Measurements from ENCODE around the gene ARMC2.
A peak's percentile ranks its signal among the peaks of the same experiment; 100 is the strongest.
"Not testable (repeated sequence)": the region's sequence is repeated elsewhere in the genome, so short reads cannot be mapped to it uniquely, and the experiment has no call there.

ARMC2 gene

GRCh38 chr6:108873971-108874370 lies 25.7 kb downstream of the ARMC2 start:
- Mint-ChIP-seq H3K27ac (peak overlapping the region; percentile 78), H3K4me1 (peaks cover 40% of the 10 kb centered on the region), H3K4me3 (peak overlapping the region; percentile 62), H3K9me3 (no peaks in the 10 kb centered on the region), H3K36me3 (peaks cover 30% of the 10 kb centered on the region), H3K27me3 (no peaks in the 10 kb centered on the region)

GRCh38 chr6:108874470-108875160 lies 26.4 kb downstream of the ARMC2 start:
- Mint-ChIP-seq H3K4me1 (peaks cover 40% of the 10 kb centered on the region), H3K4me3 (peak overlapping the region; percentile 62), H3K9me3 (no peaks in the 10 kb centered on the region), H3K27ac (peak overlapping the region; percentile 78), H3K27me3 (no peaks in the 10 kb centered on the region), H3K36me3 (peaks cover 36% of the 10 kb centered on the region)

- peaks cover 38% of the 10 kb centered on the region for H3K36me3 Mint-ChIP-seq
- peak overlapping the region; percentile 73 for H3K27ac Mint-ChIP-seq
- peak overlapping the region; percentile 56 for H3K4me3 Mint-ChIP-seq
- H3K27me3 Mint-ChIP-seq: no peaks in the 10 kb centered on the region
- peaks cover 40% of the 10 kb centered on the region for H3K4me1 Mint-ChIP-seq
- no peaks in the 10 kb centered on the region for H3K9me3 Mint-ChIP-seq
These were observed 26.9 kb downstream of the ARMC2 start for GRCh38 chr6:108875161-108875555.

- no peak overlapping the region for H3K4me3 Mint-ChIP-seq
- H3K36me3 Mint-ChIP-seq: peaks cover 38% of the 10 kb centered on the region
- peaks cover 31% of the 10 kb centered on the region for H3K4me1 Mint-ChIP-seq
- peak overlapping the region; percentile 31 for H3K27ac Mint-ChIP-seq
- H3K27me3 Mint-ChIP-seq: no peaks in the 10 kb centered on the region
- no peaks in the 10 kb centered on the region for H3K9me3 Mint-ChIP-seq
These were observed 29.0 kb downstream of the ARMC2 start for GRCh38 chr6:108877046-108877751.

- Mint-ChIP-seq H3K4me3 (no peak overlapping the region), H3K36me3 (peaks cover 45% of the 10 kb centered on the region), H3K4me1 (peaks cover 32% of the 10 kb centered on the region), H3K9me3 (peaks cover 8% of the 10 kb centered on the region), H3K27me3 (no peaks in the 10 kb centered on the region), H3K27ac (no peak overlapping the region)
These were observed 30.7 kb downstream of the ARMC2 start for GRCh38 chr6:108878942-108879341.

GRCh38 chr6:108883172-108883571 lies 35.0 kb downstream of the ARMC2 start:
- Mint-ChIP-seq H3K27ac (peak overlapping the region; percentile 84), H3K9me3 (peaks cover 8% of the 10 kb centered on the region), H3K27me3 (no peaks in the 10 kb centered on the region), H3K4me1 (peaks cover 18% of the 10 kb centered on the region), H3K4me3 (no peak overlapping the region), H3K36me3 (peaks cover 30% of the 10 kb centered on the region)

- Mint-ChIP-seq H3K9me3 (peaks cover 8% of the 10 kb centered on the region), H3K27me3 (no peaks in the 10 kb centered on the region), H3K4me3 (no peak overlapping the region), H3K4me1 (peaks cover 18% of the 10 kb centered on the region), H3K27ac (no peak overlapping the region), H3K36me3 (peaks cover 21% of the 10 kb centered on the region)
These were observed 36.2 kb downstream of the ARMC2 start for GRCh38 chr6:108884211-108885059.

GRCh38 chr6:108888052-108888451 lies 39.8 kb downstream of the ARMC2 start:
- Mint-ChIP-seq H3K4me1 (peaks cover 6% of the 10 kb centered on the region), H3K27ac (no peak overlapping the region), H3K36me3 (peaks cover 1% of the 10 kb centered on the region), H3K4me3 (no peak overlapping the region), H3K9me3 (peaks cover under 1% of the 10 kb centered on the region), H3K27me3 (no peaks in the 10 kb centered on the region)

GRCh38 chr6:108888745-108889144 lies 40.5 kb downstream of the ARMC2 start:
- H3K4me1 Mint-ChIP-seq: peaks cover 3% of the 10 kb centered on the region
- H3K27me3 Mint-ChIP-seq: no peaks in the 10 kb centered on the region
- no peak overlapping the region for H3K4me3 Mint-ChIP-seq
- peaks cover 1% of the 10 kb centered on the region for H3K36me3 Mint-ChIP-seq
- no peaks in the 10 kb centered on the region for H3K9me3 Mint-ChIP-seq
- no peak overlapping the region for H3K27ac Mint-ChIP-seq

GRCh38 chr6:108890898-108891297 lies 42.7 kb downstream of the ARMC2 start:
- not testable (repeated sequence) for H3K9me3 Mint-ChIP-seq, H3K4me3 Mint-ChIP-seq, H3K4me1 Mint-ChIP-seq, H3K27me3 Mint-ChIP-seq, H3K36me3 Mint-ChIP-seq, H3K27ac Mint-ChIP-seq

- H3K27ac Mint-ChIP-seq: peak overlapping the region; percentile 27
- H3K9me3 Mint-ChIP-seq: no peaks in the 10 kb centered on the region
- peaks cover 17% of the 10 kb centered on the region for H3K4me1 Mint-ChIP-seq
- no peak overlapping the region for H3K4me3 Mint-ChIP-seq
- H3K36me3 Mint-ChIP-seq: no peaks in the 10 kb centered on the region
- H3K27me3 Mint-ChIP-seq: no peaks in the 10 kb centered on the region
These were observed 47.3 kb downstream of the ARMC2 start for GRCh38 chr6:108895571-108895970.

GRCh38 chr6:108896111-108896661 lies 48.0 kb downstream of the ARMC2 start:
- no peaks in the 10 kb centered on the region for H3K9me3 Mint-ChIP-seq
- H3K36me3 Mint-ChIP-seq: no peaks in the 10 kb centered on the region
- no peak overlapping the region for H3K27ac Mint-ChIP-seq
- H3K4me3 Mint-ChIP-seq: no peak overlapping the region
- H3K27me3 Mint-ChIP-seq: no peaks in the 10 kb centered on the region
- peaks cover 20% of the 10 kb centered on the region for H3K4me1 Mint-ChIP-seq

- H3K4me3 Mint-ChIP-seq: no peak overlapping the region
- H3K9me3 Mint-ChIP-seq: no peaks in the 10 kb centered on the region
- H3K36me3 Mint-ChIP-seq: no peaks in the 10 kb centered on the region
- H3K4me1 Mint-ChIP-seq: peaks cover 26% of the 10 kb centered on the region
- no peaks in the 10 kb centered on the region for H3K27me3 Mint-ChIP-seq
- no peak overlapping the region for H3K27ac Mint-ChIP-seq
These were observed 49.1 kb downstream of the ARMC2 start for GRCh38 chr6:108897371-108897770.

GRCh38 chr6:108902382-108902792 lies 54.2 kb downstream of the ARMC2 start:
- peak overlapping the region; percentile 60 for H3K27ac Mint-ChIP-seq
- no peak overlapping the region for H3K4me3 Mint-ChIP-seq
- no peaks in the 10 kb centered on the region for H3K27me3 Mint-ChIP-seq
- no peaks in the 10 kb centered on the region for H3K36me3 Mint-ChIP-seq
- peaks cover 26% of the 10 kb centered on the region for H3K4me1 Mint-ChIP-seq
- no peaks in the 10 kb centered on the region for H3K9me3 Mint-ChIP-seq

- H3K27ac Mint-ChIP-seq: no peak overlapping the region
- peaks cover 26% of the 10 kb centered on the region for H3K4me1 Mint-ChIP-seq
- no peaks in the 10 kb centered on the region for H3K9me3 Mint-ChIP-seq
- peaks cover 1% of the 10 kb centered on the region for H3K36me3 Mint-ChIP-seq
- no peak overlapping the region for H3K4me3 Mint-ChIP-seq
- no peaks in the 10 kb centered on the region for H3K27me3 Mint-ChIP-seq
These were observed 55.6 kb downstream of the ARMC2 start for GRCh38 chr6:108903796-108904195.

All from activated naive CD4-positive, alpha-beta T cell treated with anti-CD3 and anti-CD28 coated beads, Interleukin-2, amount 50 U/mL, for 24 hours (primary cell).